GM23338 (cell line): Measurements from ENCODE around the gene PGRMC2. TPM values are rescaled to one million over a fixed set of nuclear protein-coding genes. Genes with fewer than 3 reads are reported as not detected.

Source experiments
- ATAC-seq: fragments of 200-7000 bp; cut with Tn5 transposase; 3 replicates; pipeline ENCODE4 v1.9.1; 2020
- DNase-seq: peaks from one replicate; pipeline ENCODE4 v3.0.0-alpha.2; 2015; ENCODE audit warnings: low spot score
- H2AFZ ChIP-seq: fragments of 200-600 bp; sonication (generic); 2 replicates; pipeline ENCODE4 v1.8.0; 2016; ENCODE audit warnings: antibody characterized with exemption, mild to moderate bottlenecking, moderate library complexity
- H3F3A ChIP-seq: fragments of 200-600 bp; sonication (generic); replicated peaks from 2 replicates; pipeline ENCODE4 v1.8.0; 2017; ENCODE audit warnings: antibody characterized with exemption, mixed run types, low read depth
- H3K27ac ChIP-seq: fragments of 200-600 bp; sonication (generic); 2 replicates; pipeline ENCODE4 v1.6.1; 2016; ENCODE audit warnings: low read depth
- H3K27me3 ChIP-seq: fragments of 200-600 bp; sonication (generic); 2 replicates; pipeline ENCODE4 v1.8.0; 2016; ENCODE audit warnings: mild to moderate bottlenecking, mixed run types, moderate library complexity; ENCODE audit not compliant: insufficient read depth
- H3K36me3 ChIP-seq: fragments of 200-600 bp; sonication (generic); 2 replicates; pipeline ENCODE4 v1.8.0; 2016; ENCODE audit warnings: mild to moderate bottlenecking; ENCODE audit not compliant: insufficient read depth
- H3K4me1 ChIP-seq: fragments of 200-600 bp; sonication (generic); 2 replicates; pipeline ENCODE4 v1.8.0; 2016; ENCODE audit warnings: mild to moderate bottlenecking, moderate library complexity; ENCODE audit not compliant: insufficient read depth
- H3K4me2 ChIP-seq: fragments of 200-600 bp; sonication (generic); 2 replicates; pipeline ENCODE4 v1.7.1; 2017; ENCODE audit warnings: mixed run types
- H3K4me3 ChIP-seq: fragments of 200-600 bp; sonication (generic); 2 replicates; pipeline ENCODE4 v1.6.1; 2016; ENCODE audit warnings: mixed run types
- H3K79me2 ChIP-seq: fragments of 200-600 bp; sonication (generic); replicated peaks from 2 replicates; pipeline ENCODE4 v1.8.0; 2017; ENCODE audit warnings: mild to moderate bottlenecking; ENCODE audit not compliant: insufficient read depth
- H3K9me2 ChIP-seq: fragments of 200-600 bp; sonication (generic); 2 replicates; pipeline ENCODE4 v1.8.0; 2017; ENCODE audit not compliant: insufficient read depth
- H4K20me1 ChIP-seq: fragments of 200-600 bp; sonication (generic); replicated peaks from 2 replicates; pipeline ENCODE4 v1.8.0; 2017; ENCODE audit warnings: mild to moderate bottlenecking; ENCODE audit not compliant: insufficient read depth
- H3K27ac Mint-ChIP-seq: 2 replicates; pipeline ENCODE4 v1.8.0; 2020; ENCODE audit warnings: inconsistent platforms, mild to moderate bottlenecking, moderate library complexity, mixed read lengths
- H3K27me3 Mint-ChIP-seq: 3 replicates; pipeline ENCODE4 v1.8.0; 2022; ENCODE audit warnings: low read depth, mild to moderate bottlenecking, moderate library complexity, mixed read lengths, inconsistent platforms; ENCODE audit not compliant: insufficient read depth, poor library complexity
- H3K36me3 Mint-ChIP-seq: 3 replicates; pipeline ENCODE4 v1.8.0; 2021; ENCODE audit warnings: low read depth, mild to moderate bottlenecking, inconsistent platforms, moderate library complexity, mixed read lengths
- H3K4me1 Mint-ChIP-seq: 3 replicates; pipeline ENCODE4 v1.8.0; 2020; ENCODE audit warnings: mild to moderate bottlenecking, inconsistent platforms, mixed read lengths
- H3K4me3 Mint-ChIP-seq: 3 replicates; pipeline ENCODE4 v1.8.0; 2021; ENCODE audit warnings: moderate library complexity, mild to moderate bottlenecking, inconsistent platforms, mixed read lengths
- H3K9me3 Mint-ChIP-seq: 3 replicates; pipeline ENCODE4 v1.8.0; 2020; ENCODE audit warnings: moderate library complexity, mild to moderate bottlenecking, inconsistent platforms, mixed read lengths
- CTCF ChIP-seq, 2 experiments: fragments of 200-600 bp in 1 of 2; sonication (generic) in 1 of 2; conservative IDR thresholded peaks; 2 replicates each; pipeline versions ENCODE4 v1.5.1 to v1.6.1; 2016 to 2017; ENCODE audit warnings: antibody characterized with exemption in 2 of 2, low read depth in 2 of 2, mild to moderate bottlenecking in 2 of 2, moderate library complexity in 1 of 2
- EZH2 ChIP-seq: fragments of 200-600 bp; sonication (generic); IDR thresholded peaks from one replicate; pipeline ENCODE4 v1.8.0; 2017; ENCODE audit warnings: antibody characterized with exemption, mild to moderate bottlenecking, low read depth; ENCODE audit not compliant: unreplicated experiment
- EZH2phosphoT487 ChIP-seq: fragments of 200-600 bp; sonication (generic); IDR thresholded peaks from one replicate; pipeline ENCODE4 v1.8.1; 2018; ENCODE audit warnings: antibody characterized with exemption; ENCODE audit not compliant: unreplicated experiment
- JUNB ChIP-seq: IDR thresholded peaks from one replicate; pipeline ENCODE4 v1.6.1; 2016; ENCODE audit warnings: antibody characterized with exemption; ENCODE audit not compliant: unreplicated experiment
- NANOG ChIP-seq: IDR thresholded peaks from 2 replicates; pipeline ENCODE4 v1.6.1; 2016; ENCODE audit warnings: antibody characterized with exemption, borderline replicate concordance
- POLR2AphosphoS5 ChIP-seq: IDR thresholded peaks from 2 replicates; pipeline ENCODE4 v1.6.1; 2016; ENCODE audit warnings: antibody characterized with exemption, low read depth
- REST ChIP-seq: IDR thresholded peaks from one replicate; pipeline ENCODE4 v1.6.1; 2018; ENCODE audit warnings: antibody characterized with exemption; ENCODE audit not compliant: unreplicated experiment
- ZNF114 ChIP-seq: fragments of 250-450 bp; sonication (Bioruptor Pico); IDR thresholded peaks from 2 replicates; pipeline ENCODE4 v1.5.0; 2020; ENCODE audit warnings: mild to moderate bottlenecking, moderate library complexity
- ZNF462 ChIP-seq: fragments of 250-450 bp; sonication (Bioruptor Pico); IDR thresholded peaks from 2 replicates; pipeline ENCODE4 v1.5.0; 2020; ENCODE audit warnings: mild to moderate bottlenecking, moderate library complexity
- polyA plus RNA-seq: library from polyadenylated mRNA; unstranded; fragments of >200 nt; fragmentation: Nextera tagmentation; extraction: Ambion mirVana; gene quantifications from 2 replicates; pipeline ENCODE4 v1.2.1, GENCODE V29; 2016
- total RNA-seq: library from RNA; depleted of rRNA; stranded (reverse); fragments of >200 nt; shearing (Covaris generic); gene quantifications from 2 replicates; pipeline ENCODE4 v1.2.3, GENCODE V29; 2014

Gene PGRMC2
- total and polyA plus RNA-seq, 2 experiments from 2014 or later = 40.2 to 61.9 TPM

GRCh38 chr4:128255906-128256305 is 31.7 kb downstream of the PGRMC2 start:
- H3K27me3 ChIP-seq = no peaks in the 10 kb centered on the region
- no peaks in the 10 kb centered on the region for H3K79me2 ChIP-seq
- no peak for ATAC-seq
- no peaks in the 10 kb centered on the region for H4K20me1 ChIP-seq
- no peaks in the 10 kb centered on the region for H3K4me1 ChIP-seq
- H3K9me2 ChIP-seq = peaks cover 9% of the 10 kb centered on the region; the same call in 1 of the 2 replicates
- Mint-ChIP-seq H3K4me3 (no peak overlapping the region), H3K27me3 (no peaks in the 10 kb centered on the region), H3K9me3 (peaks cover 25% of the 10 kb centered on the region), H3K27ac (no peak overlapping the region), H3K36me3 (peaks cover 15% of the 10 kb centered on the region), H3K4me1 (peaks cover 3% of the 10 kb centered on the region; the same call in 1 of the 3 replicates)
- no peak overlapping the region for H2AFZ ChIP-seq
- H3K4me3 ChIP-seq = no peak overlapping the region
- TF ChIP-seq REST (no peak), EZH2phosphoT487 (no peak), NANOG (no peak), POLR2AphosphoS5 (no peak), ZNF114 (CRISPR knock-in tag) (no peak), CTCF (conservative IDR thresholded peaks at IDR 0.05; ENCODE audit: low read depth in 2 of 2) (no peak), EZH2 (no peak), ZNF462 (CRISPR knock-in tag) (no peak), JUNB (no peak)
- no peaks in the 10 kb centered on the region for H3F3A ChIP-seq
- H3K27ac ChIP-seq = no peak overlapping the region
- DNase-seq = no peak
- no peak overlapping the region for H3K4me2 ChIP-seq
- H3K36me3 ChIP-seq = no peaks in the 10 kb centered on the region
